Upper lobe of right lung (tissue), 1 donor: ENCODE data around the gene MB21D2. TPM values are rescaled to one million over a fixed set of nuclear protein-coding genes. Genes with fewer than 3 reads are reported as not detected.

Source experiments
- ATAC-seq: fragments of 200-7000 bp; cut with Tn5 transposase; one replicate; pipeline ENCODE4 v1.9.1; 2020; ENCODE audit warnings: mild to moderate bottlenecking, moderate library complexity
- DNase-seq: peaks from one replicate; pipeline ENCODE4 v3.0.0-alpha.2; 2020
- H3K27ac ChIP-seq: fragments of 200-600 bp; one replicate; pipeline ENCODE4 v1.8.0; 2022
- H3K27me3 ChIP-seq: fragments of 200-600 bp; one replicate; pipeline ENCODE4 v1.8.0; 2022; ENCODE audit warnings: mild to moderate bottlenecking
- H3K36me3 ChIP-seq: fragments of 200-600 bp; one replicate; pipeline ENCODE4 v1.8.0; 2022
- H3K4me1 ChIP-seq: fragments of 200-600 bp; one replicate; pipeline ENCODE4 v1.8.0; 2022
- H3K4me3 ChIP-seq: fragments of 200-600 bp; one replicate; pipeline ENCODE4 v1.8.0; 2022; ENCODE audit warnings: mild to moderate bottlenecking
- H3K9me3 ChIP-seq: fragments of 200-600 bp; one replicate; pipeline ENCODE4 v1.8.0; 2022
- intact Hi-C: fragments of 100-400 bp; cut with DNase I; formaldehyde crosslinking; loops from one replicate; pipeline ENCODE4 v1.11.0; 2022
- total RNA-seq: library from RNA; stranded (reverse); fragmentation: NEBNext Ultra II Directional; extraction: Animal tissue kit (Norgen Biotek cat#: 25700); gene quantifications from one replicate; pipeline ENCODE4 v1.2.1, GENCODE V29; 2021
- TF ChIP-seq, protein P1 (sequence below): fragments of 200-600 bp; IDR thresholded peaks from one replicate; pipeline ENCODE4 v1.8.0; 2022; ENCODE audit warnings: antibody characterized with exemption
- donor health status: DM: no; HTN: yes; CAD: no; lungs with severe emphysema.

The MB21D2 gene
- total RNA-seq, 1 donor from 2014 or later: 8.0 TPM

- no peaks in the 10 kb centered on the region for H3K36me3 ChIP-seq
- H3K27me3 ChIP-seq: no peaks in the 10 kb centered on the region
- DNase-seq (no peak), ATAC-seq (no peak)
- H3K4me3 ChIP-seq: no peak overlapping the region
- no peaks in the 10 kb centered on the region for H3K9me3 ChIP-seq
- TF ChIP-seq, protein P1, sequence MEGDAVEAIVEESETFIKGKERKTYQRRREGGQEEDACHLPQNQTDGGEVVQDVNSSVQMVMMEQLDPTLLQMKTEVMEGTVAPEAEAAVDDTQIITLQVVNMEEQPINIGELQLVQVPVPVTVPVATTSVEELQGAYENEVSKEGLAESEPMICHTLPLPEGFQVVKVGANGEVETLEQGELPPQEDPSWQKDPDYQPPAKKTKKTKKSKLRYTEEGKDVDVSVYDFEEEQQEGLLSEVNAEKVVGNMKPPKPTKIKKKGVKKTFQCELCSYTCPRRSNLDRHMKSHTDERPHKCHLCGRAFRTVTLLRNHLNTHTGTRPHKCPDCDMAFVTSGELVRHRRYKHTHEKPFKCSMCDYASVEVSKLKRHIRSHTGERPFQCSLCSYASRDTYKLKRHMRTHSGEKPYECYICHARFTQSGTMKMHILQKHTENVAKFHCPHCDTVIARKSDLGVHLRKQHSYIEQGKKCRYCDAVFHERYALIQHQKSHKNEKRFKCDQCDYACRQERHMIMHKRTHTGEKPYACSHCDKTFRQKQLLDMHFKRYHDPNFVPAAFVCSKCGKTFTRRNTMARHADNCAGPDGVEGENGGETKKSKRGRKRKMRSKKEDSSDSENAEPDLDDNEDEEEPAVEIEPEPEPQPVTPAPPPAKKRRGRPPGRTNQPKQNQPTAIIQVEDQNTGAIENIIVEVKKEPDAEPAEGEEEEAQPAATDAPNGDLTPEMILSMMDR: no peak
- H3K4me1 ChIP-seq: no peaks in the 10 kb centered on the region
- intact Hi-C loops: no loop called here
- H3K27ac ChIP-seq: no peak overlapping the region
Observed at GRCh38 chr3:192905980-192906678, 11.5 kb downstream of the MB21D2 start.

- no peak for DNase-seq
- Histone ChIP-seq H3K4me1 (no peaks in the 10 kb centered on the region), H3K27me3 (no peaks in the 10 kb centered on the region), H3K36me3 (no peaks in the 10 kb centered on the region), H3K9me3 (no peaks in the 10 kb centered on the region), H3K4me3 (no peak overlapping the region), H3K27ac (no peak overlapping the region)
- TF ChIP-seq, protein P1: no peak
- ATAC-seq: no peak
- intact Hi-C loops: no loop called here
Observed at GRCh38 chr3:192904632-192905289, 12.9 kb downstream of the MB21D2 start.

DNA sequence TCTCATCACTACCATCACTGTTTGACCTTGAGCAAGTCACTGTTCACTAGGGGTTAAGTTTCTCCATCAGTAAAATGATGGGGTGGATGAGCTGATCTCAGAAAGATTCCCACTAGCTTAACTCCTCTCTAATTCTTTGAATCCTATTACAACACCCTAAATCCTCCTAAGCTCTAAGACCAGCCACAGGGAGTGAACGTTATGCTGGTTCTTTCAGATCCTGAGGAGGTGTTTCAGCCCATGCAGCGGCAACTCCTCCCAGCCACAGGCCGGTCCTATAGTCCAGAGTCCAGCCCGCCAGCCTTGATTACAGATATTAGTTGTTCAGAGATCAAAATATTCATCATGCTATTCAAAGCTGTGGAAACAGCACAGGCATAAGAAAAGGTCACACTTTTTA lies 15.1 kb downstream of the MB21D2 start:
- no peaks in the 10 kb centered on the region for H3K27me3 ChIP-seq
- H3K4me1 ChIP-seq: no peaks in the 10 kb centered on the region
- TF ChIP-seq, protein P1: no peak
- no peak overlapping the region for H3K27ac ChIP-seq
- intact Hi-C loops: no loop called here
- no peaks in the 10 kb centered on the region for H3K9me3 ChIP-seq
- DNase-seq: no peak
- ATAC-seq: no peak
- no peaks in the 10 kb centered on the region for H3K36me3 ChIP-seq
- no peak overlapping the region for H3K4me3 ChIP-seq

GRCh38 chr3:192901435-192901834 lies 16.2 kb downstream of the MB21D2 start:
- no peak overlapping the region for H3K27ac ChIP-seq
- H3K4me3 ChIP-seq: no peak overlapping the region
- DNase-seq: no peak
- intact Hi-C loops: no loop called here
- H3K4me1 ChIP-seq: no peaks in the 10 kb centered on the region
- no peaks in the 10 kb centered on the region for H3K9me3 ChIP-seq
- TF ChIP-seq, protein P1: no peak
- ATAC-seq: no peak
- H3K36me3 ChIP-seq: no peaks in the 10 kb centered on the region
- no peaks in the 10 kb centered on the region for H3K27me3 ChIP-seq

DNA sequence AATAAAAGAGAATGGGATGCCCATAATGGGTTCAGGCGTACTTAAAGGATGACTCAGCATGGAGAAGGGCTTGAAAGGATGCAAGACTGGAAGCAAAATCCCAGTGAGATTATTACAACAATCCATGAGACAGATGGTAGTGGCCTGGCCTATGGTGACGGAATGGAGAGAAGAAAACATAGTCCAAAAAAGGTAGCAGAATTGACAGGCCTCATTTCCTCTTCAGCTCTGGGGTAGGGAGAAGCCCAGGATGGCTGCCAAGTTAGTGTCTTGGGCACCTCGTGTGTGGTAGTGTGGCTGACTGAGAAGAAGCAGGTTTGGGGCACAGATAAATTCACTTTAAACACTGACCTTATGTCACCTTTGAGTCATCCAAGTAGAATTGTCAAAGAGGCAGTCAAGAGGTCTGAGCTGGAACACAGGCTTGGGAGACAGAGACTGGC lies 18.1 kb downstream of the MB21D2 start:
- intact Hi-C loops: no loop called here
- ATAC-seq (no peak), DNase-seq (no peak)
- Histone ChIP-seq H3K36me3 (no peaks in the 10 kb centered on the region), H3K4me1 (no peaks in the 10 kb centered on the region), H3K9me3 (no peaks in the 10 kb centered on the region), H3K4me3 (no peak overlapping the region), H3K27ac (no peak overlapping the region), H3K27me3 (no peaks in the 10 kb centered on the region)
- TF ChIP-seq, protein P1: no peak
